HepG2 (cell line): Measurements from ENCODE around the gene PPP6R2. TPM values are rescaled to one million over a fixed set of nuclear protein-coding genes. Genes with fewer than 3 reads are reported as not detected.
"Not testable (repeated sequence)": the region's sequence is repeated elsewhere in the genome, so short reads cannot be mapped to it uniquely, and the experiment has no call there.

Experiments
- ATAC-seq: fragments of 200-7000 bp; cut with Tn5 transposase; 3 replicates; pipeline ENCODE4 v1.9.1; 2020; ENCODE audit warnings: mild to moderate bottlenecking, moderate library complexity
- BruUV-seq: library from RNA; stranded (reverse); fragments of 400-500 nt; replicated peaks from 2 replicates; lab custom pipeline; 2021; lab: Mats Ljungman, UMichigan
- CTCF ChIA-PET: fragments of 300-600 bp; formaldehyde crosslinking; extraction: SDS; loops from one replicate; lab custom pipeline; 2021; ENCODE audit warnings: low total read pairs, inconsistent platforms, low intra/inter-chr PET ratio; lab: Yijun Ruan, JAX
- POLR2A ChIA-PET: fragments of 350-600 bp; sonication (Branson Sonifier 250); formaldehyde crosslinking; loops from one replicate; lab custom pipeline; 2020; ENCODE audit warnings: antibody characterized with exemption, inconsistent platforms; lab: Yijun Ruan, JAX
- DNase-seq: peaks from one replicate; pipeline ENCODE4 v3.0.0-alpha.2; 2015; ENCODE audit warnings: low spot score
- FAIRE-seq: peaks from 3 replicates; lab custom pipeline; 2011; peaks lifted over from hg19 to GRCh38; lab: Jason Lieb, UNC
- H2AFZ ChIP-seq: one replicate; pipeline ENCODE4 v1.6.1; 2011; ENCODE audit warnings: low read length, inconsistent platforms
- H3K27ac ChIP-seq: fragments of 300-600 bp; 3 replicates; pipeline ENCODE4 v1.8.0; 2011; ENCODE audit warnings: mixed run types, mild to moderate bottlenecking, mixed read lengths, low read length, inconsistent platforms; ENCODE audit not compliant: insufficient read depth; ENCODE audit errors: extremely low read length
- H3K27me3 ChIP-seq, 2 experiments: fragments of 200-600 bp in 1 of 2; 2 replicates in 1 of 2; 3 replicates in 1 of 2; pipeline versions ENCODE4 v1.6.0 to v1.8.0; 2011; ENCODE audit warnings: low read length in 2 of 2, mild to moderate bottlenecking in 2 of 2, moderate library complexity in 2 of 2, inconsistent platforms in 1 of 2; ENCODE audit not compliant: insufficient read depth in 2 of 2, control insufficient read depth in 1 of 2
- H3K36me3 ChIP-seq, 2 experiments: fragments of 200-600 bp in 1 of 2; replicated peaks in 1 of 2; 2 replicates in 1 of 2; 3 replicates in 1 of 2; pipeline versions ENCODE4 v1.5.1 to v1.8.0; 2011; ENCODE audit warnings: low read length in 2 of 2, inconsistent platforms in 1 of 2; ENCODE audit not compliant: insufficient read depth in 2 of 2, control insufficient read depth in 1 of 2
- H3K4me1 ChIP-seq: 2 replicates; pipeline ENCODE4 v1.5.1; 2012; ENCODE audit warnings: low read length, inconsistent platforms; ENCODE audit not compliant: insufficient read depth
- H3K4me2 ChIP-seq: 2 replicates; pipeline ENCODE4 v1.6.0; 2011; ENCODE audit warnings: low read depth, low read length, inconsistent platforms
- H3K4me3 ChIP-seq, 3 experiments: fragments of 200-600 bp in 1 of 3; sonication (generic), shearing (Covaris generic) in 1 of 3; replicated peaks in 1 of 3; 2 replicates each; pipeline ENCODE4 v1.5.1; 2011 to 2016; ENCODE audit warnings: low read length in 3 of 3, inconsistent platforms in 2 of 3, low read depth in 2 of 3, mild to moderate bottlenecking in 2 of 3, control low read depth in 1 of 3, mixed read lengths in 1 of 3; ENCODE audit not compliant: insufficient read depth in 1 of 3
- H3K79me2 ChIP-seq: one replicate; pipeline ENCODE4 v1.6.1; 2011; ENCODE audit warnings: low read length, inconsistent platforms; ENCODE audit not compliant: insufficient read depth
- H3K9ac ChIP-seq: 2 replicates; pipeline ENCODE4 v1.6.0; 2011; ENCODE audit warnings: mild to moderate bottlenecking, low read depth, low read length, inconsistent platforms; ENCODE audit not compliant: insufficient read depth
- H3K9me3 ChIP-seq: 2 replicates; pipeline ENCODE4 v1.5.1; 2012; ENCODE audit warnings: mild to moderate bottlenecking, low read length
- H4K20me1 ChIP-seq: 2 replicates; pipeline ENCODE4 v1.6.0; 2011; ENCODE audit warnings: inconsistent platforms, mild to moderate bottlenecking, low read length, moderate library complexity; ENCODE audit not compliant: insufficient read depth
- HDAC1 ChIP-seq: sonication (generic); formaldehyde crosslinking; IDR thresholded peaks from 2 replicates; pipeline ENCODE4 v1.5.1; 2020; ENCODE audit warnings: mild to moderate bottlenecking, missing genetic modification reagents
- HDAC2 ChIP-seq: sonication (generic); formaldehyde crosslinking; IDR thresholded peaks from 2 replicates; pipeline ENCODE4 v1.4.0; 2020; ENCODE audit warnings: missing genetic modification reagents
- HNF4A ChIP-seq: sonication (generic); formaldehyde crosslinking; IDR thresholded peaks from 2 replicates; pipeline ENCODE4 v1.4.0; 2020; ENCODE audit warnings: missing genetic modification reagents
- HOXA3 ChIP-seq: sonication (generic); formaldehyde crosslinking; IDR thresholded peaks from 2 replicates; pipeline ENCODE4 v1.5.0; 2020; ENCODE audit warnings: missing genetic modification reagents
- POLR2A ChIP-seq, 2 experiments: IDR thresholded peaks; 2 replicates each; pipeline ENCODE4 v1.6.1; 2011; ENCODE audit warnings: low read depth in 2 of 2, low read length in 2 of 2, mild to moderate bottlenecking in 1 of 2, moderate library complexity in 1 of 2; ENCODE audit not compliant: insufficient read depth in 1 of 2
- RCOR2 ChIP-seq: IDR thresholded peaks from 2 replicates; pipeline ENCODE4 v1.6.1; 2016; ENCODE audit warnings: missing biosample characterization, missing genetic modification reagents
- SOX13 ChIP-seq, 3 experiments: fragments of 450-650 bp in 1 of 3; sonication (generic) in 1 of 3; formaldehyde crosslinking in 1 of 3; IDR thresholded peaks in 2 of 3; conservative IDR thresholded peaks in 1 of 3; 2 replicates each; pipeline versions ENCODE4 v1.5.0 to v1.6.1; 2016 to 2020; ENCODE audit warnings: antibody characterized with exemption in 1 of 3, mild to moderate bottlenecking in 1 of 3, missing compliant biosample characterization in 1 of 3, missing genetic modification reagents in 1 of 3, moderate library complexity in 1 of 3
- TBX2 ChIP-seq: sonication (generic); formaldehyde crosslinking; IDR thresholded peaks from 2 replicates; pipeline ENCODE4 v1.5.0; 2020; ENCODE audit warnings: missing genetic modification reagents, mild to moderate bottlenecking, borderline replicate concordance
- ZNF460 ChIP-seq: sonication (generic); formaldehyde crosslinking; IDR thresholded peaks from 2 replicates; pipeline ENCODE4 v1.5.1; 2020; ENCODE audit warnings: missing genetic modification reagents, mild to moderate bottlenecking, borderline replicate concordance
- WGBS: methylation state at CpG from one replicate; pipeline ENCODE4 v1.1.6; 2017; ENCODE audit warnings: low lambda C conversion rate; 5-methylcytosine and 5-hydroxymethylcytosine counted together
- in situ Hi-C: cut with HindIII; loops from 2 replicates; pipeline ENCODE4 v1.10.0; 2017; ENCODE audit warnings: low pct_unique_long_range_greater_than_20kb; ENCODE audit not compliant: extremely low pct_ligation_motif_present
- intact Hi-C: fragments of 100-400 bp; cut with micrococcal nuclease; formaldehyde crosslinking; loops from one replicate; pipeline ENCODE4 v1.10.0; 2022; ENCODE audit not compliant: unreplicated experiment
- polyA plus RNA-seq, 8 experiments: library from polyadenylated mRNA; depleted of rRNA in 3 of 8; stranded (reverse) in 7 of 8; unstranded in 1 of 8; fragments of >200 nt; fragmentation: Illumina TruSeq in 4 of 8; extraction: Trizol in 4 of 8; gene quantifications; 2 replicates each; pipeline versions ENCODE4 v1.2.1 to v1.2.3, GENCODE V29; 2011 to 2016; ENCODE audit warnings: low read depth in 4 of 8, missing spikeins in 1 of 8, mixed read lengths in 1 of 8; ENCODE audit not compliant: insufficient read depth in 1 of 8
- total RNA-seq, 5 experiments: library from RNA; depleted of rRNA; stranded (reverse); fragments of >200 nt; fragmentation: Illumina TruSeq; extraction: Trizol; gene quantifications; 2 replicates each; pipeline ENCODE4 v1.2.3, GENCODE V29; 2016; ENCODE audit warnings: low read depth in 1 of 5
- TF ChIP-seq, protein P1 (sequence below): IDR thresholded peaks from 2 replicates; pipeline ENCODE4 v1.4.0; 2020; ENCODE audit warnings: mild to moderate bottlenecking, missing genetic modification reagents
- TF ChIP-seq, protein P2 (sequence below): sonication (generic); formaldehyde crosslinking; IDR thresholded peaks from 2 replicates; pipeline ENCODE4 v1.8.0; 2022; ENCODE audit warnings: mild to moderate bottlenecking, missing genetic modification reagents
- TF ChIP-seq, protein P3 (sequence below): IDR thresholded peaks from 2 replicates; pipeline ENCODE4 v1.6.1; 2016
- TF ChIP-seq, protein P4 (sequence below): sonication (generic); formaldehyde crosslinking; IDR thresholded peaks from 2 replicates; pipeline ENCODE4 v1.5.0; 2020; ENCODE audit warnings: mild to moderate bottlenecking, missing genetic modification reagents

Gene PPP6R2
- total and polyA plus RNA-seq, 2 of the 13 experiments (the other 11 are each of a cell fraction or from before 2014, with no cell fraction given): 55.0 to 102 TPM

DNA sequence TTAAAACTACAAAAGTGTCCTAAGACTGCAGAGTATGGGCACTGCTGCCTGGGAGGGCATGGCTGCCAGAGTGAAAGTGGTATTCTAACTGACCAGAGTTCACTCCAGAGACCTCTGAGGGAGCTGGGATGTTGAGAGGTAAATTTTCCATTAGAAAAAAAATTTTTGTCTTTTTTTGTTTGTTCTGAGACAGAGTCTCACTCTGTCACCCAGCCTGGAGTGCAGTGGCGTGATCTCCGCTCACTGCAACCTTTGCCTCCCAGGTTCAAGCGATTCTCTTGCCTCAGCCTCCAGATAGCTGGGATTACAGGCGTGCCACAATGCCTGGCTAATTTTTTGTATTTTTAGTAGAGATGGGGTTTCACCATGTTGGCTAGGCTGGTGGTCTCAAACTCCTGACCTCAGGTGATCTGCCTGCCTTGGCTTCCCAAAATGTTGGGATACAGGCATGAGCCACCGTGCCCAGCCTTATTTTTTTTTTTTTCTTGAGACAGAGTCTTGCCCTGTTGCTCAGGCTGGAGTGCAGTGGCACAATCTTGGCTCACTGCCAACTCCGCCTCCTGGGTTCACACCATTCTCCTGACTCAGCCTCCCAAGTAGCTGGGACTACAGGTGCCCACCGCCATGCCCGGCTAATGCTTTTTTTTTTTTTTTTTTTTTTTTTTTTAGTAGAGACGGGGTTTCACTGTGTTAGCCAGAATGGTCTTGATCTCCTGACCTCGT lies 20.6 kb upstream of the PPP6R2 start:
- H3K9ac ChIP-seq; H4K20me1 ChIP-seq; H3K36me3 ChIP-seq; in situ Hi-C loops; H2AFZ ChIP-seq; H3K27me3 ChIP-seq; H3K4me3 ChIP-seq; H3K79me2 ChIP-seq; H3K9me3 ChIP-seq; BruUV-seq; TF ChIP-seq SOX13 (IDR thresholded peaks at IDR 0.05): not testable (repeated sequence)
- DNase-seq (peak; percentile 71), FAIRE-seq (peak; percentile 79), ATAC-seq (peak; percentile 55)
- Histone ChIP-seq H3K4me1 (peaks cover 75% of the 10 kb centered on the region), H3K27ac (peak overlapping the region; percentile 78), H3K4me2 (peak overlapping the region; percentile 63)
- ChIA-PET CTCF (interaction anchor here (1.7 kb wide), 1 partner anchor 46 kb away, joined by 9 read pairs; no protein-coding TSS in a partner anchor), POLR2A (interaction anchor here (0.7 to 3.8 kb wide), 5 partner anchors 11 to 29 kb away, joined by 3 to 18 read pairs (median 5); partner anchors contain the start of gene PLXNB2)
- intact Hi-C loops: loop anchor here (2.0 kb wide), 1 partner anchor 14 kb away; no protein-coding TSS in a partner anchor
- WGBS: 18% methylated on average over 10 of the region's 10 CpGs
- TF ChIP-seq HDAC1 (CRISPR knock-in tag): peak; percentile 37; the same call in 1 of the 2 replicates
- TF ChIP-seq SOX13 (CRISPR knock-in tag; conservative IDR thresholded peaks at IDR 0.05 in 1 of 2, IDR thresholded peaks at IDR 0.05 in 1 of 2): 0 out of 4 replicates have a peak, but pooled peaks of 1 of the 2 experiments have one; percentile 8
- TF ChIP-seq HDAC2 (CRISPR knock-in tag): 0 out of 2 replicates have a peak, but pooled peaks have one; percentile 45
- TF ChIP-seq, protein P1, sequence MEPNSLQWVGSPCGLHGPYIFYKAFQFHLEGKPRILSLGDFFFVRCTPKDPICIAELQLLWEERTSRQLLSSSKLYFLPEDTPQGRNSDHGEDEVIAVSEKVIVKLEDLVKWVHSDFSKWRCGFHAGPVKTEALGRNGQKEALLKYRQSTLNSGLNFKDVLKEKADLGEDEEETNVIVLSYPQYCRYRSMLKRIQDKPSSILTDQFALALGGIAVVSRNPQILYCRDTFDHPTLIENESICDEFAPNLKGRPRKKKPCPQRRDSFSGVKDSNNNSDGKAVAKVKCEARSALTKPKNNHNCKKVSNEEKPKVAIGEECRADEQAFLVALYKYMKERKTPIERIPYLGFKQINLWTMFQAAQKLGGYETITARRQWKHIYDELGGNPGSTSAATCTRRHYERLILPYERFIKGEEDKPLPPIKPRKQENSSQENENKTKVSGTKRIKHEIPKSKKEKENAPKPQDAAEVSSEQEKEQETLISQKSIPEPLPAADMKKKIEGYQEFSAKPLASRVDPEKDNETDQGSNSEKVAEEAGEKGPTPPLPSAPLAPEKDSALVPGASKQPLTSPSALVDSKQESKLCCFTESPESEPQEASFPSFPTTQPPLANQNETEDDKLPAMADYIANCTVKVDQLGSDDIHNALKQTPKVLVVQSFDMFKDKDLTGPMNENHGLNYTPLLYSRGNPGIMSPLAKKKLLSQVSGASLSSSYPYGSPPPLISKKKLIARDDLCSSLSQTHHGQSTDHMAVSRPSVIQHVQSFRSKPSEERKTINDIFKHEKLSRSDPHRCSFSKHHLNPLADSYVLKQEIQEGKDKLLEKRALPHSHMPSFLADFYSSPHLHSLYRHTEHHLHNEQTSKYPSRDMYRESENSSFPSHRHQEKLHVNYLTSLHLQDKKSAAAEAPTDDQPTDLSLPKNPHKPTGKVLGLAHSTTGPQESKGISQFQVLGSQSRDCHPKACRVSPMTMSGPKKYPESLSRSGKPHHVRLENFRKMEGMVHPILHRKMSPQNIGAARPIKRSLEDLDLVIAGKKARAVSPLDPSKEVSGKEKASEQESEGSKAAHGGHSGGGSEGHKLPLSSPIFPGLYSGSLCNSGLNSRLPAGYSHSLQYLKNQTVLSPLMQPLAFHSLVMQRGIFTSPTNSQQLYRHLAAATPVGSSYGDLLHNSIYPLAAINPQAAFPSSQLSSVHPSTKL (CRISPR knock-in tag): peak; percentile 51; the same call in 1 of the 2 replicates
- peak; percentile 25; the same call in 1 of the 2 replicates for TF ChIP-seq TBX2 (CRISPR knock-in tag)
- TF ChIP-seq, protein P2, sequence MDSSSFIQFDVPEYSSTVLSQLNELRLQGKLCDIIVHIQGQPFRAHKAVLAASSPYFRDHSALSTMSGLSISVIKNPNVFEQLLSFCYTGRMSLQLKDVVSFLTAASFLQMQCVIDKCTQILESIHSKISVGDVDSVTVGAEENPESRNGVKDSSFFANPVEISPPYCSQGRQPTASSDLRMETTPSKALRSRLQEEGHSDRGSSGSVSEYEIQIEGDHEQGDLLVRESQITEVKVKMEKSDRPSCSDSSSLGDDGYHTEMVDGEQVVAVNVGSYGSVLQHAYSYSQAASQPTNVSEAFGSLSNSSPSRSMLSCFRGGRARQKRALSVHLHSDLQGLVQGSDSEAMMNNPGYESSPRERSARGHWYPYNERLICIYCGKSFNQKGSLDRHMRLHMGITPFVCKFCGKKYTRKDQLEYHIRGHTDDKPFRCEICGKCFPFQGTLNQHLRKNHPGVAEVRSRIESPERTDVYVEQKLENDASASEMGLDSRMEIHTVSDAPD: peak; percentile 23; the same call in 1 of the 2 replicates
- TF ChIP-seq HNF4A (CRISPR knock-in tag): peak; percentile 73
- TF ChIP-seq ZNF460 (CRISPR knock-in tag): peak; percentile 90
- TF ChIP-seq RCOR2: peak; percentile 58; the same call in 1 of the 2 replicates
- 0 out of 2 replicates have a peak, but pooled peaks have one; percentile 33 for TF ChIP-seq HOXA3 (CRISPR knock-in tag)
- TF ChIP-seq, protein P3, sequence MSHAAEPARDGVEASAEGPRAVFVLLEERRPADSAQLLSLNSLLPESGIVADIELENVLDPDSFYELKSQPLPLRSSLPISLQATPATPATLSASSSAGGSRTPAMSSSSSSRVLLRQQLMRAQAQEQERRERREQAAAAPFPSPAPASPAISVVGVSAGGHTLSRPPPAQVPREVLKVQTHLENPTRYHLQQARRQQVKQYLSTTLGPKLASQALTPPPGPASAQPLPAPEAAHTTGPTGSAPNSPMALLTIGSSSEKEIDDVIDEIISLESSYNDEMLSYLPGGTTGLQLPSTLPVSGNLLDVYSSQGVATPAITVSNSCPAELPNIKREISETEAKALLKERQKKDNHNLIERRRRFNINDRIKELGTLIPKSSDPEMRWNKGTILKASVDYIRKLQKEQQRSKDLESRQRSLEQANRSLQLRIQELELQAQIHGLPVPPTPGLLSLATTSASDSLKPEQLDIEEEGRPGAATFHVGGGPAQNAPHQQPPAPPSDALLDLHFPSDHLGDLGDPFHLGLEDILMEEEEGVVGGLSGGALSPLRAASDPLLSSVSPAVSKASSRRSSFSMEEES (CRISPR knock-in tag): peak; percentile 25; the same call in 1 of the 2 replicates
- TF ChIP-seq POLR2A (IDR thresholded peaks at IDR 0.05; ENCODE audit: insufficient read depth in 1 of 2, low read depth in 2 of 2, low read length in 2 of 2): peak in 1 of 2 experiments; percentile 62; a peak in 2 of 4 replicates
- TF ChIP-seq, protein P4, sequence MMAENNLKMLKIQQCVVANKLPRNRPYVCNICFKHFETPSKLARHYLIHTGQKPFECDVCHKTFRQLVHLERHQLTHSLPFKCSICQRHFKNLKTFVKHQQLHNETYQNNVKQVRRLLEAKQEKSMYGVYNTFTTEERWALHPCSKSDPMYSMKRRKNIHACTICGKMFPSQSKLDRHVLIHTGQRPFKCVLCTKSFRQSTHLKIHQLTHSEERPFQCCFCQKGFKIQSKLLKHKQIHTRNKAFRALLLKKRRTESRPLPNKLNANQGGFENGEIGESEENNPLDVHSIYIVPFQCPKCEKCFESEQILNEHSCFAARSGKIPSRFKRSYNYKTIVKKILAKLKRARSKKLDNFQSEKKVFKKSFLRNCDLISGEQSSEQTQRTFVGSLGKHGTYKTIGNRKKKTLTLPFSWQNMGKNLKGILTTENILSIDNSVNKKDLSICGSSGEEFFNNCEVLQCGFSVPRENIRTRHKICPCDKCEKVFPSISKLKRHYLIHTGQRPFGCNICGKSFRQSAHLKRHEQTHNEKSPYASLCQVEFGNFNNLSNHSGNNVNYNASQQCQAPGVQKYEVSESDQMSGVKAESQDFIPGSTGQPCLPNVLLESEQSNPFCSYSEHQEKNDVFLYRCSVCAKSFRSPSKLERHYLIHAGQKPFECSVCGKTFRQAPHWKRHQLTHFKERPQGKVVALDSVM (CRISPR knock-in tag): peak; percentile 92
